Vagina (tissue), 2 donors: ENCODE measurements around the gene GUCY2C.

ENCODE experiments used
- CTCF ChIP-seq, 3 experiments: fragments of 450-650 bp in 2 of 3; fragments of 200-600 bp in 1 of 3; sonication (generic) in 1 of 3; IDR thresholded peaks; one replicate each; pipeline ENCODE4 v1.5.1; 2017 to 2019; ENCODE audit warnings: antibody characterized with exemption in 3 of 3, mild to moderate bottlenecking in 2 of 3, moderate library complexity in 2 of 3
- POLR2A ChIP-seq, 2 donors: fragments of 450-650 bp; IDR thresholded peaks; one replicate each; pipeline ENCODE4 v1.6.1; 2017; ENCODE audit warnings: antibody characterized with exemption in 2 of 2, mild to moderate bottlenecking in 2 of 2, moderate library complexity in 2 of 2

GRCh38 chr12:14572401-14572800, 124.0 kb downstream of the GUCY2C start:
- TF ChIP-seq CTCF (IDR thresholded peaks at IDR 0.05) (no peak), POLR2A (IDR thresholded peaks at IDR 0.05) (no peak)
